HS-5 (cell line): ENCODE measurements around the gene ROCK2.

ENCODE experiments used
- DNase-seq: peaks from one replicate; pipeline ENCODE4 v3.0.0-alpha.2; 2012; ENCODE audit warnings: low read depth

ROCK2 gene

DNA sequence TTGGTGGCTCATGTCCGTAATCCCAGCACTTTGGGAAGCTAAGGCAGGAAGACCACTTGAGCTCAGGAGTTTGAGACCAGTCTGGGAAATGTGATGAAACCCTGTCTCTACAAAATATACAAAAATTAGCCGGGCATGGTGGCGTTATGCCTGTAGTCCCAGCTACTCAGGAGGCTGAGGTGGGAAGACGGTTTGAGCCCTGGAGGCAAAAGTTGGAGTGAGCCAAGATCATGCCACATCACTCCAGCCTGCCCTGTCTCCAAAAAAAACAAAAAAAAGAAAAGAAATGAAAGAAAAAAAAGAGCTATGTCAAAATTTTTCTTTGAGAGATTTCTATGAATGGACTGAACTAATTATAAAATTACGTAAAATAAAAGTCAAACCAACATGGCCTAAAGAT is 34.7 kb downstream of the ROCK2 start:
- no peak for DNase-seq

DNA sequence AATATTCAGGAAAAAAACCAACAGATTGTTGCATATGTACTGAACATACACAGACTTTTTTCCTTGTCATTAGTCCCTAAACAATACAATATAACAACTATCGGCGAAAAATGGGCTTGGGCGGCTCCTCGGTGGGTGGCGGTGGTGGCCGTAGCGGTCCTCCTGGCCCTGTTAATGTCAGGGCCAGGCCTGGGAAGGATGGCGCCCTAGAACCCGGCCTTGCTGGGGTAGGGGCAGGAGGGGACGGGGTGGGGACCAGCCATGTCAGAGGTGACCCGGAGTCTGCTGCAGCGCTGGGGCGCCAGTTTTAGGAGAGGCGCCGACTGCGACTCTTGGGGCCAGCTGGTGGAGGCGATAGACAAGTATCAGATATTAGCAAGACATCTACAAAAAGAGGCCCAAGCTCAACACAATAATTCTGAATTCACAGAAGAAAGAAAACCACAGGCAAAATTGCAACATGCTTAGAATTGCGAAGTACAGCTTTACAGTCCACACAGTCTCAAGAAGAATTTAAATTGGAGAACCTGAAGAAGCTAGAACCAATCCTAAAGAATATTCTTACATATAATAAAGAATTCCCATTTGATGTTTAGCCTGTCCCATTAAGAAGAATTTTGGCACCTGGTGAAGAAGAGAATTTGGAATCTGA is 36.5 kb downstream of the ROCK2 start:
- DNase-seq: no peak

DNA sequence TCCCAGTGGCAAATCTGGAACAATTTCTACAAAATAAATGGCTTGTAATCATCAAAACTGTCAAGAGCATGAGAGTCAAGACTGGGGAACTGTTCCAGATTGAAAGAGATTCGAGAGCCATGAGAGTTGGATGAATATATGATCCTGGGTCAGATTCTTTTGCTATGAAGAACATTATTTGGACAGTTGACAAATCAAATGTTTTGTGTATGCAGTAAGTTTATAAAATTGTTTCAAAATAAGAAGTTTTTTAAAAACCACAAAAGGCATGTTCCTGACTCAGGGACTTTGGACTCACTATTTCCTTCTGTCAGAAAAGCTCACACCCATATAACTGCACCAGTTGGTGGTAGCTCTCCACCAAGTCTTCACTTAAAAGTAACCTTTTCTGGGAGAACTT is 38.5 kb downstream of the ROCK2 start:
- DNase-seq: peak; percentile 68

DNA sequence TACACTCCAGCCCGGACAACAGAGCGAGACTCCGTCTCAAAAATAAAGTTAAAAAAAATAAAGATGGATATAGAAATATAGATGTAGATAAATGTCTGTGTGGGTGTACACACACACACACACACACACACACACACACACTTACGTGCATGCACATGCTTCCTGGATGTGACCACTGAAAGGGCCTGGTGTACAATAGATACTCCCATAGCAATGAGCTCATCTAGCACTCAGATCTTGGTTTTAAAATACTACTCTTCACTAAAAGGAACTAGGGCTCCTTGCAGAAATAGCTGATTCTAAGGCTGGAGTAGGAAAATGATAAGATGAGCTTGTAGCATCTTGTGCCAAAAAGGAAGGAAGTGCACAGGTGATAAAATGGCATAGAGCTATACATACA is 39.1 kb downstream of the ROCK2 start:
- DNase-seq: no peak

DNA sequence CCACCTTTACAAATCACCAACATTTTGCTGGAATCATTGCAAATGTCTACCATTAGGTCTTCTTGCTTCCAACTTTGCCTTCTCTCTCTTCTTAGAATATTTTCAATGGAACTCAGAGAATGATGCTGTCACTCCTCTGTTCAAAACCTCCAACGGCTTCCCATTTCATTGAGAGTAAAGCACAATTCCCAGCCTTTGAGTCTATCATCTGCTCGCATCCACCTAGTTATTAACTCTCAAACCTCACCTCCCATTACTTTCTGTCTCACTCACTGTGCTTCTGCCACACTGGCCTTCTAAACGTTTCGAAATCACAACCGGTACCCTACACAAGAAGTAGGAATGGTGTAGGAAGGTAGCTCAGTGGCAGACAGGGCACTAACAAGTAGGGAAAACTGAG is 40.0 kb downstream of the ROCK2 start:
- no peak for DNase-seq

DNA sequence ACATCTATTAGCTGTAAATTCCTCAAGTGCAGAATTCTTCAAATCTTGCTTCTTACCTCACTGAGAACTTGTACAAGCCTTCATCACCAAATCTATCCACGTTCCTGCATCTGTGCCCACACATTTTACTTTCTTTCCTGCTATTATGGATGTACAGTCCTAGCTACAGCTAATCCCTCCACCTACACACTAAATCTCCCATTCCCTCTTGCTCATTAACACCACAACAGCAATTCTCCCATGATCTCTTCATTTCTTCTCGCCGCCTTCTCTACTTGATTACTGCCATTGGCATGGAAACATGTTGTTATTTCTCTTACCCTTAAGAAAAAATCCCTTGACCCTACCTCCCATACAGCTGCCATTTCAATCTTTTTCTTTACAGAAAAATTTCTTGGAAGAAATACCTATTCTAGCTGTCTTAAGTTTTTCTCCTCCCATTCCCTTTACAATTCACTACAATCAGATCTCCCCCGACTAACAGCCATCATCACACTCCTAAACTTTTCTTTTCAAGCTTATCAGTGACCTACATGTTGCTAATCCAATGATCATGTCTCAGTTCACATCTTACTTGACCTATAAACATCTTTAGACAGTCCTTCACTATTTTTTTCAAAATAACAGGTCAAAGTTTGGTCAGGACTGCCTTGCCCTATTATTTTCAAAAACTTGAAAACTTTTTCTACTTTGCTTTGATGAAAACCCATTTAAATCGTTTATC is 41.0 kb downstream of the ROCK2 start:
- DNase-seq: no peak

DNA sequence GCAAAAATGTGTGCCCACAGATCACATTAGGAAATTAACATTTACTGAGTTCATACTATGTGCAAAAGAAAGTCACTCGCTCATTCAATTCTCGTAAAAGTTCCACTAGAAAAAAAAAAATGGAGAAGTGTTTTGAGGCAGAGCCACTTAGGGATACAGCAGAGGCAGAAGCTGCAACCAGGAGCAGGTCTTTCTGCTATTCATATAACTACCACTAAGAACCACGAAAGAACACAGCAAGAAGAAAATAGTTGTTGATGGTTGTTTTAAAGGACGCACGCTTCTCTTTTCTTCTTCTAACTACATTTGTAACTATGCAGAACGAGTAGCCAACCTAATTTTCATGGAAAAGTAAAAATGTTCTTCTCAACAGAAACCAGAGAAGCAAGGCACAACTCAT is 45.0 kb downstream of the ROCK2 start:
- DNase-seq: no peak

DNA sequence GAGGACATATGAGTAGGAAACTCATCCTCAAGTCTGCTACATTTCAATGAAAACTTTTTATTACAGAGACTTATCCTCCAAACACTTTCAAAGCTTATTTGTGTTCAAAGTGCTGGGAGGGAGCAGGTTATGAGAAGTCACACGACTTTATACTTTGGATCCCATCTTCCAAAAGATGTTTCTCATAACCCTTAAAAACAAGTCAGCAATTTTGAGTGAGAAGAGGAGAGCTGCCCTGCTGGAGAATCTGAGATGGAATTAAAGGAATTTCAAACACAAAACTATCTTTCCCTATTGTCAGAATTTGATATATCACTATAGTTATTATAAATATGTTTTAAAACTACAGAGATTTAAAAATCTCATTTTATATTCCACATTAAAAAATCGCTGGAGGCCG is 45.8 kb downstream of the ROCK2 start:
- no peak for DNase-seq

DNA sequence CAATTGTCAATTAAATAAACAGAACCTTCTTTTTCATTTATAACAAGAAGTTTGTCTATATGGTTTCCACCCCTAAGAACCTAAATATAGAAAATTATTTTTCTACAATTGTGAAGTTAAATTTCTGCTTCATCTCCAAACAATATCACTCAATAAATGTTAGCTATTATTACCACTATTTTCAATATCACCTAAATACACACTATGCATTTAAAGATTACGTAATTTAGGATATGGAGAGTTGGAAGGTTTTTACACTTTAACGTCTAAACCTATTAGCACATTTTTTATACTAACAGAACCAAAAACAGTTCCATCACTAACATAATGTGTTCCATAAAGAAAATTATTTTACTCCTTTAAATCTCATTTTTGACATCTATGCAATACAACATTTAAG is 48.0 kb downstream of the ROCK2 start:
- no peak for DNase-seq

DNA sequence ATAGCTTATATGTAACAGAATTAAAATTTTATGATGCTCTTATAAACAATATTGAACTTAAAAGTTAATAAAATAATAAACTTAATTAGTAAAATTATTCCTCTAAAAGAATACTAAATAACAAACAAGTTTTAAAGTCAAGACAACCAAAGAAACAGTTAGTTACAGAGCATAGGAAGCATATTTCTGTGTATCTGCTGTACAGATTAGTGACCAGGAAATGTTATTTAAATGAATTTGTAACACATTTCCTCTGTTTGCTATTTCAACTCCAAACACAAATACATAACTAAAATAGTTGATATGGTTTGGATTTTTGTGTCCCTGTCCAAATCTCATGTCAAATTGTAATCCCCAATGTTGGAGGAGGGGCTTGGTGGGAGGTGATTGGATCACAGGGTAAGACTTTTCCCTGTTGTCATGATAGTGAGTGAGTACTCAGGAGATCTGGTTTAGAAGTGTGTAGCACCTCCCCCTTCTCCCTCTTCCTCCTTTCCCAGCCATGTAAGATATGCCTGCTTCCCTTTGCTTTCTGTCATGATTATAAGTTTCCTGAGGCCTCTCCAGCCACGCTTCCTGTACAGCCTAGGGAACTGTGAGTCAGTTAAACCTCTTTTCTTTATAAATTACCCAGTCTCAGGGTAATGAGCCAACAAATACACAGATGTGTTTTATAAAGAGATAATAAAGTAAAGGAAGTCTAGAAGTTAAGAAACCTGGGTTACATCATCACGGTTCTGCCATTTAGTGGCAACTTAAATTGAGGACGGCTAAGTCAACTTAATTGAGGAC is 51.8 kb downstream of the ROCK2 start:
- DNase-seq: no peak

DNA sequence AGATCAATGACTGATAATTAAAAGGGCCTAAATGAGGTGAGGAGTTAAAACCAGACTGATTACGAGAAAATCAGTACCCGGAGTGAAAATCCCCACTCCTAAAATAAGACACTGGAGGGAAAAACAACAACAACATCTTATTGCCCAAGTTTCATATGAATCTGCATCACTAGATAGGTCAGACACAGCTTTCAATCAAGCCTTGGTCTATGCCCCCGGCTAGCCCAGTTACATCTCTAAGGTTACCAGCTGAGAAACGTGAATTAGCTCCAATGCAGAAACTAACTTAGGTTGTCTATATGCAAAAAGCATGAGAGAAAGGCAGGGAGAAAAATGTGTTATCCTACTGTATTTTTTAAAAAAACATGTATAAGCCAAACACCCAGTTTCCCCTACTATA is 53.7 kb downstream of the ROCK2 start:
- DNase-seq: no peak

DNA sequence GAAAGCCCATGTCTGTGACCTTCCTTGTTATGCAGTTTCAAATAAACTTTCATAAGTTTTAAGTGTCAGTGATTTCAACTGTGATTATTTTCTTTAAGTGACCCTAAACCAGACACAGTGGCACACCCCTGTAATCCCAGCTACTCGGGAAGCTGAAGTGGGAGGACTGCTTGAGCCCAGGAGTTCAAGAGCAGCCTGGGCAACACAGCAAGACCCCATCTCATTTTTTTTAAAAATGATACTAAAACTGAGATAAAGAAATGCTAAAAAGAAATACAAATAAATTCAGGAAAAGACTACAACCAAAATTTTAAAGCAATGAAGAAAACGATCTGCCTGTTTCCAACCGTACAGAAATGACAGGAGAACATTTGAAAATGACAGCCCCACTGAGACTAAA is 54.2 kb downstream of the ROCK2 start:
- no peak for DNase-seq

DNA sequence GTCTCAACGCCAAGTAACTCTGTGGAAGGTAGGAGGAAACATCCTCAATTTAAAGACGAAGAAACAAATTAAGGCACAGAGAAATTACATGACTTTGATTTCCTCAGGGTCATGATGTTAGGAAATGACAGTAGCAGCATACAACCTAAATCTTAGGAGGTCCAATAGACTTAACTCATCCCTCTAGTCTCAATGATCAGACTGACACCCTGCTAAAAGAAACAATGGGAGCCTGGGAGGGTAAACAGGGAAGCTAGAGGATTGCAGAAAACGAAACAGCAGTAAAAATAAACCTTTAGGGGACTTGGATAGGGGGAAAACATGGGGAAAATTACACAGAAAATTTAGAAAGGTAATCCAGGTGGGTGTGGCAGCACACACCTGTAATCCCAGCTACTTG is 56.0 kb downstream of the ROCK2 start:
- no peak for DNase-seq

DNA sequence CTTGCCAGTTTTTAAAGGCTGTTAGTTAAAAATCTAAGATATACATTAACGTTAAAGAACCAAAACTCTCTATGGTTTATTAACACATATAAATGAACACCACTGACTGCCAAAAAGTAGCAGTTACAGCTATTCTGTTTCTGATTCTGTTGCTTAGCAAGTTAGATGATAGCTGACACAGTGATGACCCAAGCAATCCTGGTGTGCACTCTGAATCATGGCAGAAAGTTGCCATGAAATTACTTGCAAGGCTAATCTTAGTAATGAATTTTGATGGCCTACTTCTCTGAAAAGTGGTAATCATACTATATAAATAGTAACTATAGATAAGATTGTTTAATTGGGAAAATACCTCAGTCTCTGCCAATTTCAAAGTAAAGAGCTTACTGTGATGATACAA is 57.7 kb downstream of the ROCK2 start:
- DNase-seq: no peak

DNA sequence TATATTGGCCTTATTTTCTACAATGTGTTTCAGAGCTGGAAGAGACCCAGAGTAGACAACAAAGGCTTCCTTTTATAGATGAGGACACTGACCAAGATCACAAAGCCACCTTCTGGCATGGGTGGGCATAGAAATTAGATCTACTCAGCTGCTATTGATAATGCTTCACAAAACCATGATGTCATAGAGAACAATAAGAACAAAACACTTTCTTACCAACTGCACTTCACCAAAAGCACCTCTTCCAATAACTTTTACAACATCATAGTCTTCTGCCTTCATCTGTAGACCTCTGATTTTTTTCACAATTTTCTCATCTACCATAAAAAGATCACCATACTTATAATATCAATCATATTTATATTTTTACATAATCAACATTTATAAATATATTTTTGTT is 58.1 kb downstream of the ROCK2 start:
- no peak for DNase-seq

DNA sequence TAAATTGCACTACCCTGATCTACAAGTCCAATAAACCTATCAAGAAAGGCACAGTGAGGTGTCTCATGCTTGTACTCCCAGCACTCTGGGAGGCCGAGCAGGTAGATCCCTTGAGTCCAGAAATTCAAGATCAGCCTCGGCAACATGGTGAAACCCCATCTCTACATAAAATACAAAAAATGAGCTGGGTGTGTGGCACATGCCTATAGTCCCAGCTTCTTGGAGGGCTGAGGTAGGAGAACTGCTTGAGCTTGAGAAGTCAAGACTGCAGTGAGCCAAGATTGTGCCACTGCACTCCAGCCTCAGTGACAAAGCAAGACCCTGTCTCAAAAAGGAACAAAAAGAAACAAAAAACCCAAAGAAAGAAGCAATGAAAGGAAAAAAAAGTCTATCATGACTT is 58.9 kb downstream of the ROCK2 start:
- DNase-seq: no peak

DNA sequence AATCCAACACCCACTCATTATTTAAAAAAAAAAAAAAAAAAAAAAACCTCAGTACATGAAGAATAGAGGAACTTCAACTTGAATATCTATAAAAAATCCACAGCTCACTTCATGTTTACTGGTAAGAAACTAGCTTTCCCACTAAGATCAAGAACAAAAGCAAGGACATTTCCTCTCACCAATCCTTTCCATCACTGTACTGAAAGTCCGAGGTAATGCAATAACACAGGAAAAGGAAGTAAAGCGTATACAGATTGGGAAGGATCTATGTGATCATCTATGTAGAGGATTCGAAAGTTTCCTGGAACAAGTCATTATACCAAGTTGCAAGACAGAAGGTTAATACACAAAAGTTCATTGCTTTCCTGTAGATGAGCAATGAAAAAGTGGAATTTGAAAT is 63.2 kb downstream of the ROCK2 start:
- DNase-seq: no peak

DNA sequence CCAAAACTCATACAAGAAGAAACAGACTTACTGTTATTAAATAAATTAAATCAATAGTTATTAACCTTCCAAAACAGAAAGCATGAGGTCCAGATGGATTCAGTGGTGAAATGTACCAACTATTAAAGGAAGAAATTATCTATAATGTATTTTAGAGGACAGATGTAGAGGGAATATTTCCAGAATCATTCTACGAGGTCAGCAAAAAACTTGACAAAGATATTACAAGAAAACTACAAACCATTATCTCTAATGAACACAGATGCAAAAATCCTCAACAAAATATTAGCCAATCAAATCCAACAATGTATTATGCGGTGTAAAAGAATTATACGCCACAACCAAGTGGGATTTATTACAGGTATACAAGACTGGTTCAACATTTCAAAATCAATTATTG is 63.7 kb downstream of the ROCK2 start:
- no peak for DNase-seq

DNA sequence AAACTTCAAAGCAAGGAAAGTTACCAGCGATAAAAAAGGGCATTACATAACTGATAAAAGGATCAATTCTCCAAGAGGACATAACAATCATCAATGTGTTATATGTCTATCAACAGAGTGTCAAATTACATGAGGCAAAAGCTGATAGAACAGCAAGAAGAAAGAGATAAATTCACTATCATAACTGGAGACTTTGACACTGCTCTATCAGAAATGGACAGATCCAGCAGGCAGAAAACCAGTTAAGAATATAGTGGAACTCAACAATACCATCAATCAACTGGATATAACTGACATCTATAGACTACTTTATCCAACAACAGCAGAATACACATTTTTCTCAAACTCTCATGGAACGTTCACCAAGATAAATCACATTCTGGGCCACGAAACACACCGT is 65.0 kb downstream of the ROCK2 start:
- no peak for DNase-seq

DNA sequence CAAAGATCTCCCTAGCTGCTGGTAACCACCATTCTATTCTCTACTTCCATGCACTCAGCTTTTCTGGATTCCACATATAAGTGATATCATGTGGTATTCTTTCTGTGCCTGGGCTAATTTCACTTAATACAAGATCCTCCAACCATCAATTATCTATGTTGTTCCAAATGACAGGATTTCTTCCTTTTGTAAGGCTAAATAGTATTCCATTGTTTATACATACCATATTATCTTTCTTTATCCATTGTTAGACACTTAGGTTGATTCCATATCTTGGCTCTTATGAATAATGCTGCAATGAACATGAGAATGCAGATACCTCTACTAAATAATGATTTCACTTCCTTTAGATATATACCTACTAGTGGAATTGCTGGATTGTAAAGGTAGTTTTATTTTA is 66.2 kb downstream of the ROCK2 start:
- DNase-seq: no peak

DNA sequence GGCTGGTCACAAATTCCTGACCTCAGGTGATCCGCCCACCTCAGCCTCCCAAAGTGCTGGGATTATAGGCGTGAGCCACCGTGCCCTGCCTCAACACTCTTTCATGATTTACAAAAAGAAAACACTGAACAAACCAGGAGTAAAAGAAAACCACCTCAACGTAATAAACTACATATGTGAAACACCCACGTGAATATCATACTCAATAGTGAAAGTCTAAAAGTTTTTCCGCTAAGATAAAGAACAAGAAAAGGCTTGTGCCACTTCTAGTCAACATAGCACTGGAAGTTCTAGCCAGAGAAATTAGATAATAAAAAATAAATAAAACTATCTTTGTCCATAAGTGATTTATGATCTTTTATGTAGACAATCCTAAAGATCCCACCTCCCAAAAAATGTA is 68.5 kb downstream of the ROCK2 start:
- DNase-seq: no peak

DNA sequence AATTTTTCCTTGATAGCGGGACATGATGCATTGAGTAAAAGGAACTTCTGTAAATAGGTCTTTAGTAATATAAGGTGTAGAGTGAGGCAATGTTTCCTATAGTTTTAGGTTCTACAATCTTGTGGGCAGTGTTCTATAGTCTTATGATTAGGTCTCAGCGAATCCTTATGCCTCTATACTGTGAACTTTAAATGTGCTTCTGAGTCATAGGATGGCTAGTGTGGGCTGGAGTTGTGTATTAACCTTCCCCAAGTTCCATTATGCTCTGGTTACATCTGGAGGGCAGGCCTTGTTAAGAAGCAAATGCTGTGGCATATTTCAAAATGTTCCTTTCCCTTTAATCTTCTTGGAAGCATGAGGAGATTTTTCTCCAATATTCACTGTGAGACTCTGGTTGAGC is 73.5 kb downstream of the ROCK2 start:
- DNase-seq: no peak

DNA sequence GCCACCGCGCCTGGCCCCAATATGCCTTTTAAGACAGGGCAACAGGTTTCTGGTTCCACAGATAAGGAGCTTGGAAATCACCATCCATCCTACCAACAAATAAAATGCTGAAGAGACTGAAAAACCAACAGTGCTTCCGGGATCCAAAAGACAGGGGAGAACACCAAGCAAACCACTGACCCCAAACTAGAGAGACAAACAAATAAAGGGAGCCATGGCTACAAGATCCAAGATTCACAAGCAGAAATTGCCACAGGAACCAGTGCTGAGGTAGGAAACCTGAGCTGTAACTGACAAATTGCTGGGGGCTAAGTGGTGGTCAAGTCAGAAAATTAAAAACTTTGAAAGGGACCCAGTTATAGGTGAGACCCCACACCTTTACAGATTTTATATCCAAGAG is 76.5 kb downstream of the ROCK2 start:
- no peak for DNase-seq
